GM18520 (cell line): ENCODE data around the gene AKT1S1.
A peak's percentile ranks its signal among the peaks of the same experiment; 100 is the strongest.

Experiments used
- ATAC-seq: cut with Tn5 transposase; IDR thresholded peaks from one replicate; pipeline ENCODE4 v1.9.1; 2021; ENCODE audit not compliant: unreplicated experiment

The AKT1S1 gene

DNA sequence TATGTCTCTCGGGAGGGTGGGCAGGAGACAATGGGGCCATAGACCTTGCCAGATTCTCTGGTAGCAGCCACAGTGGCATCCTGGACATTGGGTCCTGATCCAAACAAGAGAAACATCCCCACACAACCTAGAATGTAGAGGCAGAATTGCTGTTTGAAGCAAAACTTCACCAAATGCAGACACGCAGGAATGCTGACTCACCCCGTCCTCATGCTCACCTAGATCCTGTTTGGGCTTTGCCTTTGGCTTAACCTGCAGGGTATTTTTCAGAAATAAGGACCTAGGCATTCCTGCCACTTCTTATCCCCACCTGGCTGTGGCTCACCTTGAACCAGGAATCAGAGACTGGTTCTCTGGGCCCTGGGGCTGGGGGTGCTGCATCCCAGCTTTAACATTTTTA, 7.6 kb upstream of the AKT1S1 start:
- no peak for ATAC-seq

- no peak for ATAC-seq
Observed at GRCh38 chr19:49884109-49884508, 7.0 kb upstream of the AKT1S1 start.

- ATAC-seq = no peak
Observed at GRCh38 chr19:49883094-49883493, 5.9 kb upstream of the AKT1S1 start.

DNA sequence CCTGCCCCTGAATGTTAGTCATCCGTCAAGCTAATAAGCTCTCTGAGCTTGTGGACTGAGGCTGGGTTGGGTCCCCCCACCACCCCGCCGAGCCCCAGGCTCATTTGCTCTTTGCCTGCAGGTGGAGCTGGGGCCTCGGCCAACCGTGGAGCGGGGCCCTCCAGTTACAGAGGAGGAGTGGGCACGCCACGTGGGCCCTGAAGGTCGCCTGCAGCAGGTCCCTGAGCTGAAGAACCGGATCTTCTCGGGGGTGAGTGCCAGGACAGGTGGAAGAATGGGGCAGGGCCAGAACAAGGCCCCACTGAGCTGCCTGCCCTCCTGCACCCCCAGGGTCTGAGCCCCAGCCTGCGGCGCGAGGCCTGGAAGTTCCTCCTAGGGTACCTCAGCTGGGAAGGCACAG, 5.5 kb upstream of the AKT1S1 start:
- ATAC-seq = no peak

GRCh38 chr19:49881672-49882394, 4.7 kb upstream of the AKT1S1 start:
- ATAC-seq = no peak

GRCh38 chr19:49881186-49881585, 4.0 kb upstream of the AKT1S1 start:
- no peak for ATAC-seq

DNA sequence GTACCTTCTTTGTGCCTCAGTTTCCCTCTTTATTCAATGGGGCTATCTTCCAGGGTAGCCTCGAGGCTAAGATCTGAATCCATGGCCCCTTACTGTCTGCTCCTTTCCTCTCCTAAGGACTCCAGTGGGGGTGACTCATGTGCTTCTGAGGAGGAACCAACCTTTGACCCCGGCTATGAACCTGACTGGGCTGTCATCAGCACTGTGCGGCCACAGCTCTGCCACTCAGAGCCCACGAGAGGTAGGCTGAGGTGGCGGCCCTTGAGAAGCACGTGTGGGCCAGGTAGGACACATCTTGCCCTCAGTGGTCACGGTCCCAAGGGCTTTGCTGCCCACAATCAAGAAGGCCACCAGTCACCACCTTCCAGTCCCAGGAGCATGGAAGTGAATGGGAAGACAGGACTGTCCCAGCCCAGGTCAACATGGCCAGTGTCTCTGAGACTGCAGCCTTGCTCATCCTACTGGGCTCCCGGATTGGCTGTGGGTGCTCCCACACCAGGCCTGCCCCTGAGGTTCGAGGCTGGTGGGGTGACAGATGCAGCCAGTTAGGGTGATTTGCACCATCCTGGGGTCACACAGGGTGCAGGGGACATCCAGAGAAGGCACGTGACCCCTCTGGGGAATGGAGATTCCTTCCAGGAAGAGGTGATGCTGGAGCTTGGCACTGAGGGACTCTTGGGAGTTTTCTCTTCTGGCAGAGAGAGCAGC, 3.2 kb upstream of the AKT1S1 start:
- ATAC-seq = no peak

DNA sequence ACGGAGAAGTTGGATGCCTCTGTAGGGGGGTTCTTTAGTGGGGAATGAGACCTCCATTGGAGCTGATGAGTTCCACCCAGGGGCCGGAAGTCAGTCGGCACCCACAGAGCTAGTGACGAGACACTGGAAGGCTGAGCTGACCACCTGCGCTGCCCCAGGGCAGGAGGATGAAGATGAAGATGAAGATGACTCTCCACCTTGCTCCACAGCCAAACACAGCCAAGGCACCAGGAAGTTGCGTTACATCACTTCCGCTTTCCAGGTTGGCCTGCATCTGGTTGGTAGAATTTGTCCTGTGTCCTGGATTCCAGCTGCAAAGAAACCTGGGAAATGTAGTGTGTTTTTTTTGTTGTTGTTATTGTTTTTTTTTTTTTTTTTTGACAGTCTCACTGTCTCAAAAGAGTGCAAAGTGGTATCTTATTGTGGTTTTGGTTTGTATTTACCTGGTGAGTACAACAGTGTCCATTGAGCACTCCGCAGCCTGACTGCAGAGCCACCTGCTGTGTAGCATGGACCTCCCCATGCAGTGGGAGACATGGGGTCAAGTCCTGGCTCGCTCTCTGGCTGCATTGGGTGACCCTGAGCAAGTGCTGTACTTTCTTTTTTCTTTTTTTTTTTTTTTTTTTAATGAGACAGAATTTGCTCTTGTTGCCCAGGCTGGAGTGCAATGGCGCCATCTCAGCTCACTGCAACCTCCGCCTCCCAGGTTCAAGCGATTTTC, 2.2 kb upstream of the AKT1S1 start:
- no peak for ATAC-seq

DNA sequence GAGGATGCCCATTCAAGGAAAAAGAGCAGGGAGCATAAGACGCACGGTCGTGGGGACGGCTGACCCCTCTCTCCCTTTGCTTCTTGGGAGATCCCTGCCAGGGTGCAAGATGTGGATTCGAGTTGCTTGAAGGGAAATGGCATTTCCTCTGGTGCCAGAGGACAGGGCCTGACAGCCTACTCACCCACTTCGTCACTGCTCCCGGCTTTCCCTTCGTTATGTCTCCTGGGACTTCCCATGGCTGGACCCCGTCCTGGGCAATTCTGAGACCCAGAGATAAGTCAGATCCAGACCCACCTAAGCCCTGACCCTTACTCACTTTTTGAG, 1.6 kb upstream of the AKT1S1 start:
- no peak for ATAC-seq

DNA sequence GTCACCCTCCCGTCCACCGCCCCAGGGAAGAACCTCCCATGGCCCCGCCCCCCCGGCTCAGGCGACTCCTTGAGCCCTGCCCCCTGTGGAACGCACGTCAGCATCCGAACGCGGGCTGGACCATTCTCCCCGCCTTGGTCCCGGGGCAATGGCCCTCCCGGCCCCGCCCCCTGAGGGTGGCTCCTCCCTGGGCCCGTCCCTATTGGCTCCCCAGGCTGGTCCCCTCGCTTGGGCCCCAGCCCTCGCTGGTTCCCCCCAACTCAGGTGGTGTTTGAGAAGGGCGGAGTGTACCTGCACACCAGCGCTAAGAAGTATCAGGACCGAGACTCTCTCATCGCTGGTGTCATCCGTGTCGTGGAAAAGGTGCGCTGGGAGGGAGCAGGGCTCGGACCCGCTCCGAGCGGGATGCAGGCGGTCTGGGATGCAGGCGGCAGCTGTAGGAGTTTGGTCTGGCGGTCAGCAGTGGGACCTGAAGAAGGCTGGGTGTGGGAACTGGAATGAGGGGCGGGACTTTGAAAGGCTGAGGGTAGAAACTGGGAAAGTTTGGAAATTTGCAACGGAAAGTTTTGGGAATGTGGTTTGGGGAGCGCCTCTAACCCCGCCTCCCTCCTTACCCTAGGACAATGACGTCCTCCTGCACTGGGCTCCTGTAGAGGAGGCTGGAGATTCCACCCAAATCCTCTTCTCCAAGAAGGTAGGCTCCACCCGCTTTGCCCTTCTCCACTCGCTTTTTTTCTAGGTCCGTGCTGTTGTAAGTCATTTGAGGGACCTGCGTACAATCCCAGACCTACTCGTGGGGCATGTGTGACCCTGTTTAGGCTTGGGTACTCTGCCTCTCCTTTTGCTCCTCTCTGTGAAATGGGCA, 956 bp upstream of the AKT1S1 start:
- peak; percentile 23 for ATAC-seq

DNA sequence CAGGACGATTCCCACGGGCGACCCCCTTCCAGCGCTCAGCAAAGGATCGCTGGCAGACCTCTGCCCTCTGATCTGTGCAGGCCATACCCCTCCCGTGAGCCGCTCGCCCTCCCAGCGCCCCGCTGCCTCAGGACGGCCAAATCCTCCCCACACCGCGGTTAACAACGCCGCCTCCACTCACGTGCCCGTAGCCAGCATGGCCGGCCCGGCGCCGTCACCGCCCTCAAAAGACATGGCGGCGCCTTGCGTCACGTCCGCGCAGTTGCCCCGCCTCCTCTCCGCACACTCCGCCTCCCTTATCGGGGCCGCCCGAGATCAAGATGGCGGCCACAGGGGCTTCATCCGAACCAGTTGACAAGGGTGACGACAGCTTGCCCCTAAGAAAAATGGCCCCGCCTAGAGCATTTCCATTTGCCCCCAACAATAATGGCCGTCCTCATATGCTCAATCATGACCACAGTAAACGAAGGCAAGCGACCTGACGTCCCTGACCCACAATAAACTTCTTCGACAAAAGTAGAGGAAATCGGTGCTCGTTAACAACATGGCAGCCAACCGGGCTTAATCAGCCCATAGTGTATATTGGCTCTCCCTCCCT, 634 bp downstream of the AKT1S1 start:
- ATAC-seq = peak; percentile 38

DNA sequence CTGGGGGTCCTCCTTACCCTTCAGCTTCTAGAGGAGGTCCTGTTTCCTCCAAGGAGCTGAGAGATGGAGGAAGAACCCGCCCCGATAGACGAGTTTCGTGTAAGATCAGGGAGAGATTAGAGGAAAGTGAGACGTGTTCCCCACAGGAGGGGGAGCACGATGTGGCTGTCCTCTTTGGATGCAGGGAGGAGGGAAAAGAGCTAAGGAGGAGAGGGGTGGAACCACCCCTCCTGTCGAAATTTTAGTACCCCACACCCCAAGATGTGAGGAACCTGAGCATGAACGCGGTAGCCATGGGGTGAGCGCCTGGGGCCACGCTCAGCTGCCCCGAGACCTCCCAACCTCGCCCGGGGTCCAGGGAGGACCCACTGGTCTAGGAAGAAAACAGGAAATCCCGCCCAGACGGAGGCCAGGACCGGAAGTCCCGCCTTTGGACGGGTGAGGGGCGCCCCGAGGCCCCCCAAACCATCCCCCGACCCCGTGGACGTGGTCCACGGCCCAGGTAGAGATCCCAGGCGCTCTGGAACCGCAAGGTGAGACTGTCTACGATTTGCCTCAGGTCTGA, 1.2 kb downstream of the AKT1S1 start:
- ATAC-seq = no peak

DNA sequence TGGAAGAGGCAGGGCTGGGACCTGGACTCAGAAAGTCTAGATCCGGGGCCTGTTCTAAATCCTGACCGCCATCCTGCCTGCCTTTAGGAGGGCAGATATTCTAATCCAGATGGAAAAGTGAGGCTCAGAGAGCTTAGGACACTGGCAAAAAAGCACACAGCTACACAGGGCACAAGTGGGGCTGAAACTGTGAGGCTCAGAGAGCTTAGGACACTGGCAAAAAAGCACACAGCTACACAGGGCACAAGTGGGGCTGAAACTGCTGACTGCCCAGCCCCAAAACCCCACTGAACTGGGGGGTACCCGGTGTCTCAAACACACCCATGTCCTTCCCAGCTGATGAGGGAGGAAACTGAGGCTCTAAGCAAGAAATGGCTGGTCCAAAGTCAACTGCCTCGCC, 2.0 kb downstream of the AKT1S1 start:
- no peak for ATAC-seq

DNA sequence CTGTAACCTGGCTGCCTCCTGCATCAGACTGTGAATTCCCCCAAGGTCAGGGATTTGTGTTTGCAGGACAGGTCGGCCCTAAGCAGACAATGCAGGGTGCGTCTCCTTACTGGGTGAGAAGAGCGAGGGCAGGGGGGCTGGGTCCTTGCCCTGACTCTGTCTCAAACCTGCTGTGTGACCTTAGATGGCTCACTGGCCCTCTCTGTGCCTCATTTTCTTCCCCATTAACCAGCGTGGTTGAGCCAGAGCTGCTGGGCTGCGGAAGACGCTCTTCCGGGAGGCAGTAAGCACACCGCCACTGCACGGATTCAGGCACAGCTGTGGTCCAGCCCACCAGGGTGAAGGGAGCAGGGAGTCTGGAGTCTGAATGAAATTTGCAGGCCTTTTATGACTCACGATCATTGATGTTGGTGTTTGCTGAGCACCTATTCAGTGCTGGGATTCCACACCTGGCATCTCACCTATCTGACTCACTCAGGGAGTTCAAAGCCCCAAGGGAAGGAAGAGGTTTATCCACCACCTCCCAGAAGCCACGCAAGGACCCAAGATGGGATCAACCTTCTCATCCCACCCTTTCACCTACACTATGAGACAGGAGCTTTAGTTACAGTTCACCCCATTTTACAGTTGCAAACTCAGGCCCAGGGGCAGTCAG, 2.5 kb downstream of the AKT1S1 start:
- ATAC-seq = no peak

GRCh38 chr19:49873834-49874233, 3.3 kb downstream of the AKT1S1 start:
- ATAC-seq = no peak

DNA sequence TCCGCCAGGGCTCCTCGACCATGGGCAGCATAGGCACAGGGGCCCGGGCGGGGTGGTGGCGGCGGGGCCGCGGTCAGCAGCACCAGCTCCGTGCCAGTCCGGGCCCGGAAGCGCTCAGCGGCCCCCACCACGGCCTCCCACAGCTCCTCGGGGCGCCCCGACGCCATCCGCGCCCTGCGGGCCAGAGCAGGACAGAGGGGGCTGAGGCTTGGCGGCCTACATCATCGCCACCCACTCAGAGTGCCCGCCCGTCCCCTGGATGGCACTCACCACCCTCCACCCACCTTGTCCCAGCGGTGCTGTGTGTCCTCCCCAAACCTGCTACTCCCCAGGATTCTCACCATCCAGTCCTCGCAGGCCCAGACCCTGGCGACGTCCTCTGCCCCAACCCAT, 4.0 kb downstream of the AKT1S1 start:
- no peak for ATAC-seq

GRCh38 chr19:49872245-49873128, 4.7 kb downstream of the AKT1S1 start:
- no peak for ATAC-seq

DNA sequence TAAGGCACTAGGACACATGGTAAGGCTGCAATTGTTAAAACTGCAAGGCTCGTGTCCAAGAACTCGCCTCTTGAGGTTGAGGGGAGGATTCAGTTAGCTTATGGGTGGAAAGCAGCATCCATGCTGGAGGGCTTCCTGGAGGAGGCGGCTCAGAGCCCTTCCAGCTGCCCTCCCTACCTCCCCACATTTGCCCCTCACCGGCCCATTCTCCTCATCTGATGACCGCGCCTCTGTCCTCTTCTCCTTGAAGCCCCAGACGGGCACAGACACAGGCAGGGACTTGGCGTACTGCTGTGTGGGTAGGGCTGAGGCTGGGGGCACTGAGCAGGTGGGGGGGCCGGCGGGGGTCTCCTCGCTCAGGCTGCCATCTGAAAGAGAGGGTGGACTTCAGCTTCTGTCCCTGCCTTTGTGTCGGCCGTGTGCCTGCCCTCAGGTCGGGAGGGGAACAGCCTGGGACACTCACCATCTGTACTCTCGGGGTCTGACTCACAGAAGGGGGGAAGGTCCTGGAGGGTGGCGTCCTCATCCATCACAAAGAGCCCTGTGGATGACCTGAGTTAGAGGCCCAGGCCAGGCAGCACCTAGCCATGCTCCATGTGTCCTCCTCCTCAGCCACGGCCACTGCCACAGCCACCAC, 5.7 kb downstream of the AKT1S1 start:
- no peak for ATAC-seq
